WTC11 (cell line): ENCODE results near the gene PRRT4. TPM values are rescaled to one million over a fixed set of nuclear protein-coding genes. Genes with fewer than 3 reads are reported as not detected.

Experiments
- ATAC-seq: fragments of 200-7000 bp; cut with Tn5 transposase; 2 replicates; pipeline ENCODE4 v1.10.0; 2021; ENCODE audit warnings: mild to moderate bottlenecking, moderate library complexity
- CTCF ChIA-PET: fragments of 300-600 bp; sonication (Branson Sonifier 250); formaldehyde crosslinking; loops from one replicate; lab custom pipeline; 2021; ENCODE audit warnings: antibody characterized with exemption; lab: Charles Lee
- POLR2A ChIA-PET: fragments of 350-600 bp; sonication (Branson Sonifier 250); formaldehyde crosslinking; loops from one replicate; lab custom pipeline; 2021; ENCODE audit warnings: antibody characterized with exemption; lab: Charles Lee
- DNase-seq: peaks from one replicate; pipeline ENCODE4 v3.0.0; 2021; ENCODE audit warnings: low spot score
- H3K27ac Mint-ChIP-seq: 2 replicates; pipeline ENCODE4 v1.8.0; 2021; ENCODE audit warnings: mixed read lengths
- H3K27me3 Mint-ChIP-seq: 2 replicates; pipeline ENCODE4 v1.8.0; 2021; ENCODE audit warnings: low read depth, mild to moderate bottlenecking, moderate library complexity, mixed read lengths
- H3K36me3 Mint-ChIP-seq: 2 replicates; pipeline ENCODE4 v1.8.0; 2021; ENCODE audit warnings: mixed read lengths
- H3K4me1 Mint-ChIP-seq: 2 replicates; pipeline ENCODE4 v1.8.0; 2022; ENCODE audit warnings: mixed read lengths
- H3K4me3 Mint-ChIP-seq: 2 replicates; pipeline ENCODE4 v1.8.0; 2021; ENCODE audit warnings: mild to moderate bottlenecking, moderate library complexity, mixed read lengths
- H3K9me3 Mint-ChIP-seq: 2 replicates; pipeline ENCODE4 v1.8.0; 2021; ENCODE audit warnings: mixed read lengths
- ELF4 ChIP-seq: sonication (generic); formaldehyde crosslinking; IDR thresholded peaks from 2 replicates; pipeline ENCODE4 v1.8.1; 2022; ENCODE audit warnings: low read depth, mild to moderate bottlenecking, moderate library complexity, missing genetic modification reagents
- ERG ChIP-seq: fragments of 250-450 bp; sonication (Bioruptor Pico); IDR thresholded peaks from 2 replicates; pipeline ENCODE4 v1.8.0; 2021; ENCODE audit warnings: mild to moderate bottlenecking
- ETV6 ChIP-seq: sonication (generic); formaldehyde crosslinking; IDR thresholded peaks from 2 replicates; pipeline ENCODE4 v1.8.1; 2022; ENCODE audit warnings: mild to moderate bottlenecking, missing genetic modification reagents
- FOXP1 ChIP-seq: sonication (generic); formaldehyde crosslinking; IDR thresholded peaks from 2 replicates; pipeline ENCODE4 v1.8.0; 2022; ENCODE audit warnings: missing genetic modification reagents, mild to moderate bottlenecking, moderate library complexity, borderline replicate concordance
- GABPB1 ChIP-seq: sonication (generic); formaldehyde crosslinking; IDR thresholded peaks from 2 replicates; pipeline ENCODE4 v1.8.1; 2023; ENCODE audit warnings: mild to moderate bottlenecking, missing genetic modification reagents
- HMGA2 ChIP-seq: fragments of 250-450 bp; sonication (Bioruptor Pico); IDR thresholded peaks from 2 replicates; pipeline ENCODE4 v1.4.0; 2021; ENCODE audit warnings: mild to moderate bottlenecking, moderate library complexity
- KAT7 ChIP-seq: sonication (generic); formaldehyde crosslinking; IDR thresholded peaks from 2 replicates; pipeline ENCODE4 v1.8.1; 2023; ENCODE audit warnings: missing genetic modification reagents, mild to moderate bottlenecking, borderline replicate concordance
- NR1H2 ChIP-seq: sonication (generic); formaldehyde crosslinking; IDR thresholded peaks from 2 replicates; pipeline ENCODE4 v1.9.0; 2021; ENCODE audit warnings: mild to moderate bottlenecking, moderate library complexity, missing genetic modification reagents
- NR3C1 ChIP-seq: sonication (generic); formaldehyde crosslinking; conservative IDR thresholded peaks from 2 replicates; pipeline ENCODE4 v1.8.1; 2023; ENCODE audit warnings: low read depth, mild to moderate bottlenecking, missing genetic modification reagents
- OVOL2 ChIP-seq: fragments of 250-450 bp; sonication (Bioruptor Pico); IDR thresholded peaks from 2 replicates; pipeline ENCODE4 v1.9.0; 2021; ENCODE audit warnings: mild to moderate bottlenecking, borderline replicate concordance
- PRRX2 ChIP-seq: fragments of 250-450 bp; sonication (Bioruptor Pico); IDR thresholded peaks from 2 replicates; pipeline ENCODE4 v1.8.0; 2021; ENCODE audit warnings: mild to moderate bottlenecking
- SOX15 ChIP-seq: fragments of 250-450 bp; sonication (Bioruptor Pico); IDR thresholded peaks from 2 replicates; pipeline ENCODE4 v1.9.0; 2021; ENCODE audit warnings: mild to moderate bottlenecking
- TEAD4 ChIP-seq: sonication (generic); formaldehyde crosslinking; IDR thresholded peaks from 2 replicates; pipeline ENCODE4 v1.8.0; 2022; ENCODE audit warnings: mild to moderate bottlenecking, missing genetic modification reagents
- TP53 ChIP-seq: sonication (generic); formaldehyde crosslinking; IDR thresholded peaks from 2 replicates; pipeline ENCODE4 v1.8.1; 2023; ENCODE audit warnings: mild to moderate bottlenecking, missing genetic modification reagents
- USF2 ChIP-seq: sonication (generic); formaldehyde crosslinking; IDR thresholded peaks from 2 replicates; pipeline ENCODE4 v1.8.1; 2023; ENCODE audit warnings: mild to moderate bottlenecking, missing genetic modification reagents, moderate library complexity
- ZBTB43 ChIP-seq: sonication (generic); formaldehyde crosslinking; IDR thresholded peaks from 2 replicates; pipeline ENCODE4 v1.8.1; 2023; ENCODE audit warnings: mild to moderate bottlenecking, missing genetic modification reagents
- ZNF263 ChIP-seq: sonication (generic); formaldehyde crosslinking; IDR thresholded peaks from 2 replicates; pipeline ENCODE4 v1.8.1; 2022; ENCODE audit warnings: low read depth, mild to moderate bottlenecking, moderate library complexity, missing genetic modification reagents
- ZNF317 ChIP-seq: sonication (generic); formaldehyde crosslinking; IDR thresholded peaks from 2 replicates; pipeline ENCODE4 v1.8.1; 2023; ENCODE audit warnings: low read depth, mild to moderate bottlenecking, moderate library complexity, missing genetic modification reagents, borderline replicate concordance
- ZNF416 ChIP-seq: fragments of 250-450 bp; sonication (Bioruptor Pico); IDR thresholded peaks from 2 replicates; pipeline ENCODE4 v1.9.0; 2021; ENCODE audit warnings: mild to moderate bottlenecking, inconsistent platforms
- ZNF671 ChIP-seq: fragments of 250-450 bp; sonication (Bioruptor Pico); IDR thresholded peaks from 2 replicates; pipeline ENCODE4 v1.8.0; 2021; ENCODE audit warnings: mild to moderate bottlenecking
- total RNA-seq: library from RNA; stranded (reverse); gene quantifications from 3 replicates; pipeline ENCODE4 v1.2.3, GENCODE V29; 2021
- TF ChIP-seq, protein P1 (sequence below): sonication (generic); formaldehyde crosslinking; IDR thresholded peaks from 2 replicates; pipeline ENCODE4 v1.8.0; 2022; ENCODE audit warnings: mild to moderate bottlenecking, missing genetic modification reagents
- TF ChIP-seq, protein P2 (sequence below): sonication (generic); formaldehyde crosslinking; IDR thresholded peaks from 2 replicates; pipeline ENCODE4 v1.8.1; 2022; ENCODE audit warnings: mild to moderate bottlenecking, missing genetic modification reagents, moderate library complexity, borderline replicate concordance

Gene PRRT4
- total RNA-seq, 1 experiment from 2014 or later = 1.2 TPM

- CTCF ChIA-PET = interaction anchor here (0.6 to 1.6 kb wide), 12 partner anchors 8 to 66 kb away, joined by 3 to 5 read pairs (median 4); partner anchors contain the start of gene IMPDH1
- Mint-ChIP-seq H3K4me1 (no peaks in the 10 kb centered on the region), H3K4me3 (no peak overlapping the region), H3K36me3 (peaks cover 8% of the 10 kb centered on the region), H3K27ac (no peak overlapping the region), H3K9me3 (no peaks in the 10 kb centered on the region), H3K27me3 (no peaks in the 10 kb centered on the region)
- ATAC-seq = peak; percentile 32
- TF ChIP-seq TEAD4 (CRISPR knock-in tag) = no peak
- no peak for TF ChIP-seq GABPB1 (CRISPR knock-in tag)
- TF ChIP-seq SOX15 (CRISPR knock-in tag) = no peak
- no peak for TF ChIP-seq OVOL2 (CRISPR knock-in tag)
- TF ChIP-seq, protein P1, sequence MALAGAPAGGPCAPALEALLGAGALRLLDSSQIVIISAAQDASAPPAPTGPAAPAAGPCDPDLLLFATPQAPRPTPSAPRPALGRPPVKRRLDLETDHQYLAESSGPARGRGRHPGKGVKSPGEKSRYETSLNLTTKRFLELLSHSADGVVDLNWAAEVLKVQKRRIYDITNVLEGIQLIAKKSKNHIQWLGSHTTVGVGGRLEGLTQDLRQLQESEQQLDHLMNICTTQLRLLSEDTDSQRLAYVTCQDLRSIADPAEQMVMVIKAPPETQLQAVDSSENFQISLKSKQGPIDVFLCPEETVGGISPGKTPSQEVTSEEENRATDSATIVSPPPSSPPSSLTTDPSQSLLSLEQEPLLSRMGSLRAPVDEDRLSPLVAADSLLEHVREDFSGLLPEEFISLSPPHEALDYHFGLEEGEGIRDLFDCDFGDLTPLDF (CRISPR knock-in tag) = no peak
- TF ChIP-seq TP53 (CRISPR knock-in tag) = no peak
- no peak for TF ChIP-seq FOXP1 (CRISPR knock-in tag)
- TF ChIP-seq ZNF416 (CRISPR knock-in tag) = no peak
- TF ChIP-seq ETV6 = no peak
- no peak for TF ChIP-seq ZNF263 (CRISPR knock-in tag)
- TF ChIP-seq HMGA2 (CRISPR knock-in tag) = no peak
- TF ChIP-seq ERG (CRISPR knock-in tag) = no peak
- no peak for TF ChIP-seq ZBTB43 (CRISPR knock-in tag)
- TF ChIP-seq KAT7 (CRISPR knock-in tag) = no peak
- TF ChIP-seq ZNF317 (CRISPR knock-in tag) = no peak
- TF ChIP-seq PRRX2 (CRISPR knock-in tag) = no peak
- POLR2A ChIA-PET = no interaction called here
- no peak for DNase-seq
These were observed 34.3 kb upstream of the PRRT4 start for GRCh38 chr7:128395748-128396147.

DNA sequence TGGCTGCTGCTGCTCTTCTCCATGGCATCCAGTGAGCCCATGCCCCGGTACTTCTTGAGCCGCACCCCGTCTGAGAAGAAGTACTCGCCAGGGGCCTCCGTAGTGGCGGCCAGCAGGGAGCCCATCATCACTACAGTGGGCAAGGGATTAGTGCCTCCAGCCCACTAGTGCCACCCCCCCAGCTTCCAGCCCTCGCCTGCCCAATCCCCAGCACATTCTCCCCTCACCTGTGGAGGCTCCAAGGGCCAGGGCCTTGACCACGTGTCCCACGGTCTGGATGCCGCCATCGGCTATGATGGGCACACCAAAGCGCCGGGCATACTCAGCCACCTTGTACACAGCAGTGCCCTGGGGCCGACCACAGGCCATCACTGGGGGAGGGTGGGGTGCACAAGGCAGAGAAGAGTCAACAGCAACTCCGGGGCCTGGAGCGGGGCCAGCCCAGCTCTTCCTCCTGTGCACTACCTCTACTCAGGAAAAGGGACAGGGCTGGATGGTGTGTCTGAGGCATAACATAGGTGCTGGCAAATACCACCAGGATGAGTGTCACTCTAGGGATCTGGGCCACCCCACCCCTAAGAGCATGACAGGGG is 33.5 kb upstream of the PRRT4 start:
- TF ChIP-seq ELF4 = no peak
- TF ChIP-seq ZBTB43 (CRISPR knock-in tag) = no peak
- TF ChIP-seq ZNF317 (CRISPR knock-in tag) = no peak
- no peak for TF ChIP-seq NR1H2 (CRISPR knock-in tag)
- TF ChIP-seq, protein P2, sequence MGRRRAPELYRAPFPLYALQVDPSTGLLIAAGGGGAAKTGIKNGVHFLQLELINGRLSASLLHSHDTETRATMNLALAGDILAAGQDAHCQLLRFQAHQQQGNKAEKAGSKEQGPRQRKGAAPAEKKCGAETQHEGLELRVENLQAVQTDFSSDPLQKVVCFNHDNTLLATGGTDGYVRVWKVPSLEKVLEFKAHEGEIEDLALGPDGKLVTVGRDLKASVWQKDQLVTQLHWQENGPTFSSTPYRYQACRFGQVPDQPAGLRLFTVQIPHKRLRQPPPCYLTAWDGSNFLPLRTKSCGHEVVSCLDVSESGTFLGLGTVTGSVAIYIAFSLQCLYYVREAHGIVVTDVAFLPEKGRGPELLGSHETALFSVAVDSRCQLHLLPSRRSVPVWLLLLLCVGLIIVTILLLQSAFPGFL (CRISPR knock-in tag) = no peak
- TF ChIP-seq ZNF671 = no peak
- TF ChIP-seq USF2 (CRISPR knock-in tag) = no peak
- no peak for TF ChIP-seq ZNF263 (CRISPR knock-in tag)
- no peak for TF ChIP-seq ERG (CRISPR knock-in tag)
- no peak for TF ChIP-seq NR3C1 (CRISPR knock-in tag)
- ChIA-PET POLR2A (no interaction called here), CTCF (interaction anchor here (1.0 to 1.6 kb wide), 8 partner anchors 7 to 66 kb away, joined by 3 to 5 read pairs (median 4); no protein-coding TSS in a partner anchor)
- DNase-seq (no peak), ATAC-seq (no peak)
- Mint-ChIP-seq H3K36me3 (peaks cover 5% of the 10 kb centered on the region), H3K27ac (no peak overlapping the region), H3K4me1 (peaks cover 2% of the 10 kb centered on the region), H3K4me3 (no peak overlapping the region), H3K27me3 (no peaks in the 10 kb centered on the region), H3K9me3 (no peaks in the 10 kb centered on the region)
